Erythroblast (primary cell): Measurements from ENCODE around the gene PET117.
"Not testable (repeated sequence)": the region's sequence is repeated elsewhere in the genome, so short reads cannot be mapped to it uniquely, and the experiment has no call there.

ENCODE experiments used
- GATA1 ChIP-seq: IDR thresholded peaks from 2 replicates; pipeline ENCODE4 v1.6.1; 2011; ENCODE audit warnings: low read depth, mild to moderate bottlenecking, control low read depth, low read length, moderate library complexity
- POLR2A ChIP-seq: IDR thresholded peaks from 2 replicates; pipeline ENCODE4 v1.6.1; 2011; ENCODE audit warnings: mild to moderate bottlenecking, low read length

GRCh38 chr20:18088841-18089240, 48.8 kb upstream of the PET117 start:
- not testable (repeated sequence) for TF ChIP-seq POLR2A, GATA1
